H1 (cell line): ENCODE results near the gene KCNA5. TPM values are rescaled to one million over a fixed set of nuclear protein-coding genes. Genes with fewer than 3 reads are reported as not detected.

Source experiments
- CTCF ChIA-PET: fragments of 300-600 bp; sonication (Branson Sonifier 250); formaldehyde crosslinking; loops from one replicate; lab custom pipeline; 2021; ENCODE audit not compliant: partially characterized antibody; lab: Charles Lee
- POLR2A ChIA-PET: fragments of 300-600 bp; sonication (Branson Sonifier 250); formaldehyde crosslinking; loops from one replicate; lab custom pipeline; 2021; ENCODE audit warnings: inconsistent platforms; ENCODE audit not compliant: partially characterized antibody; lab: Charles Lee
- DNase-seq, 2 experiments: peaks; one replicate each; pipeline versions ENCODE4 v3.0.0 to v3.0.0-alpha.2; 2010 to 2022; ENCODE audit warnings: low spot score in 2 of 2, low read depth in 1 of 2, mixed read lengths in 1 of 2
- FAIRE-seq: peaks from 2 replicates; lab custom pipeline; 2011; peaks lifted over from hg19 to GRCh38; lab: Jason Lieb, UNC
- H2AFZ ChIP-seq: 2 replicates; pipeline ENCODE4 v1.8.1; 2012; ENCODE audit warnings: low read length, inconsistent platforms
- H2AK5ac ChIP-seq: 2 replicates; pipeline ENCODE4 v1.6.1; 2013; ENCODE audit warnings: low read depth, low read length
- H2BK120ac ChIP-seq: replicated peaks from 2 replicates; pipeline ENCODE3; 2013; ENCODE audit warnings: low read depth, low read length, inconsistent platforms
- H2BK12ac ChIP-seq: 2 replicates; pipeline ENCODE4 v1.6.1; 2013; ENCODE audit warnings: low read depth, low read length
- H2BK15ac ChIP-seq: 2 replicates; pipeline ENCODE4 v1.6.1; 2013; ENCODE audit warnings: low read length
- H2BK20ac ChIP-seq: 2 replicates; pipeline ENCODE4 v1.6.1; 2013; ENCODE audit warnings: low read length
- H2BK5ac ChIP-seq: 2 replicates; pipeline ENCODE4 v1.6.1; 2013; ENCODE audit warnings: low read depth, low read length
- H3K14ac ChIP-seq: 2 replicates; pipeline ENCODE4 v1.6.1; 2013; ENCODE audit warnings: inconsistent platforms; ENCODE audit not compliant: insufficient read length
- H3K18ac ChIP-seq: 2 replicates; pipeline ENCODE4 v1.6.1; 2013; ENCODE audit warnings: low read length; ENCODE audit errors: extremely low read depth
- H3K23ac ChIP-seq: 2 replicates; pipeline ENCODE4 v1.6.1; 2013; ENCODE audit warnings: inconsistent platforms; ENCODE audit not compliant: insufficient read length
- H3K23me2 ChIP-seq: 2 replicates; pipeline ENCODE4 v1.6.1; 2013; ENCODE audit warnings: low read depth, low read length
- H3K27ac ChIP-seq: 2 replicates; pipeline ENCODE4 v1.6.1; 2011; ENCODE audit warnings: low read depth, low read length, inconsistent platforms
- H3K27me3 ChIP-seq, 4 experiments: replicated peaks in 1 of 4; 1 replicate in 1 of 4; 2 replicates in 3 of 4; pipeline versions ENCODE4 v1.6.1 to v1.8.1; 2011 to 2013; ENCODE audit warnings: low read length in 3 of 4, mild to moderate bottlenecking in 3 of 4, inconsistent platforms in 2 of 4, mixed read lengths in 2 of 4, moderate library complexity in 1 of 4; ENCODE audit not compliant: control insufficient read depth in 3 of 4, insufficient read depth in 3 of 4; ENCODE audit errors: extremely low read depth in 1 of 4
- H3K36me3 ChIP-seq, 4 experiments: 2 replicates each; pipeline versions ENCODE4 v1.6.1 to v1.8.1; 2011 to 2013; ENCODE audit warnings: mild to moderate bottlenecking in 4 of 4, low read length in 3 of 4, moderate library complexity in 2 of 4, control low read depth in 1 of 4, inconsistent platforms in 1 of 4; ENCODE audit not compliant: insufficient read depth in 4 of 4, control insufficient read depth in 2 of 4
- H3K4ac ChIP-seq: replicated peaks from 2 replicates; pipeline ENCODE3; 2013; ENCODE audit warnings: low read length, low read depth, mixed read lengths, inconsistent platforms; ENCODE audit not compliant: insufficient read length
- H3K4me1 ChIP-seq, 4 experiments: replicated peaks in 1 of 4; 1 replicate in 1 of 4; 2 replicates in 3 of 4; pipeline versions ENCODE4 v1.6.1 to v1.8.1; 2011 to 2013; ENCODE audit warnings: low read length in 3 of 4, inconsistent platforms in 2 of 4, mixed read lengths in 1 of 4; ENCODE audit not compliant: insufficient read depth in 4 of 4, control insufficient read depth in 3 of 4
- H3K4me2 ChIP-seq, 2 experiments: 2 replicates each; pipeline versions ENCODE4 v1.6.1 to v1.8.1; 2011 to 2013; ENCODE audit warnings: low read depth in 2 of 2, low read length in 2 of 2, control low read depth in 1 of 2, inconsistent platforms in 1 of 2, mild to moderate bottlenecking in 1 of 2; ENCODE audit not compliant: insufficient read depth in 1 of 2
- H3K4me3 ChIP-seq, 4 experiments: fragments of 200-600, 300-600 bp in 1 of 4; sonication (generic), shearing (Covaris generic), sonication (Bioruptor Twin) in 1 of 4; 2 replicates each; pipeline versions ENCODE4 v1.5.1 to v1.8.1; 2011 to 2016; ENCODE audit warnings: low read length in 4 of 4, low read depth in 3 of 4, control low read depth in 2 of 4, inconsistent platforms in 2 of 4, mild to moderate bottlenecking in 2 of 4, mixed read lengths in 1 of 4, moderate library complexity in 1 of 4; ENCODE audit not compliant: insufficient read depth in 2 of 4; ENCODE audit errors: extremely low read depth in 1 of 4
- H3K56ac ChIP-seq: replicated peaks from 2 replicates; pipeline ENCODE3; 2013; ENCODE audit warnings: low read depth, mild to moderate bottlenecking, mixed read lengths, low read length, inconsistent platforms; ENCODE audit not compliant: insufficient read length
- H3K79me1 ChIP-seq: 2 replicates; pipeline ENCODE4 v1.6.1; 2013; ENCODE audit warnings: low read depth, low read length, control low read depth
- H3K79me2 ChIP-seq, 2 experiments: 2 replicates each; pipeline versions ENCODE4 v1.6.1 to v1.8.1; 2012 to 2013; ENCODE audit warnings: low read length in 2 of 2, mild to moderate bottlenecking in 2 of 2, inconsistent platforms in 1 of 2; ENCODE audit not compliant: insufficient read depth in 2 of 2, control insufficient read depth in 1 of 2
- H3K9ac ChIP-seq, 4 experiments: replicated peaks in 1 of 4; 1 replicate in 1 of 4; 2 replicates in 3 of 4; pipeline versions ENCODE4 v1.6.1 to v1.8.1; 2011 to 2013; ENCODE audit warnings: low read depth in 3 of 4, low read length in 3 of 4, control low read depth in 2 of 4, mild to moderate bottlenecking in 2 of 4, moderate library complexity in 2 of 4, inconsistent platforms in 1 of 4; ENCODE audit errors: extremely low read depth in 1 of 4
- H3K9me3 ChIP-seq, 2 experiments: 2 replicates each; pipeline versions ENCODE4 v1.6.1 to v1.8.1; 2012 to 2013; ENCODE audit warnings: mild to moderate bottlenecking in 2 of 2, moderate library complexity in 2 of 2, control low read depth in 1 of 2, inconsistent platforms in 1 of 2, low read depth in 1 of 2, low read length in 1 of 2, mixed read lengths in 1 of 2; ENCODE audit not compliant: insufficient read depth in 2 of 2
- H4K20me1 ChIP-seq, 2 experiments: replicated peaks in 1 of 2; 2 replicates each; pipeline versions ENCODE3 to v1.8.1; 2011 to 2013; ENCODE audit warnings: inconsistent platforms in 2 of 2, low read length in 2 of 2, mild to moderate bottlenecking in 1 of 2; ENCODE audit not compliant: insufficient read depth in 2 of 2, control insufficient read depth in 1 of 2
- H4K5ac ChIP-seq: 2 replicates; pipeline ENCODE4 v1.6.1; 2013; ENCODE audit warnings: low read length, low read depth, mixed read lengths, inconsistent platforms; ENCODE audit not compliant: insufficient read length
- H4K8ac ChIP-seq: 2 replicates; pipeline ENCODE4 v1.8.0; 2013; ENCODE audit warnings: mild to moderate bottlenecking, moderate library complexity, low read length, inconsistent platforms; ENCODE audit not compliant: insufficient read depth; ENCODE audit errors: extremely low read depth
- H4K91ac ChIP-seq: replicated peaks from 2 replicates; pipeline ENCODE3; 2013; ENCODE audit warnings: low read length, mixed read lengths, inconsistent platforms; ENCODE audit not compliant: insufficient read length
- CBX5 ChIP-seq: fragments of 300-800, 300-1000 bp; sonication (generic); IDR thresholded peaks from 2 replicates; pipeline ENCODE4 v1.7.1; 2016; ENCODE audit warnings: antibody characterized with exemption, low read length, low read depth
- KDM1A ChIP-seq: fragments of 200-600, 300-600 bp; sonication (generic); IDR thresholded peaks from 2 replicates; pipeline ENCODE4 v1.7.1; 2016; ENCODE audit warnings: mild to moderate bottlenecking, low read length, borderline replicate concordance
- PHF8 ChIP-seq: fragments of 200-600 bp; sonication (generic); conservative IDR thresholded peaks from 2 replicates; pipeline ENCODE4 v1.7.1; 2012; ENCODE audit warnings: low read depth, mild to moderate bottlenecking, inconsistent platforms, low read length, moderate library complexity
- SIX5 ChIP-seq: IDR thresholded peaks from 2 replicates; pipeline ENCODE4 v1.6.1; 2011; ENCODE audit warnings: mild to moderate bottlenecking, low read depth, low read length
- WGBS, 2 experiments: shearing (Covaris generic) in 1 of 2; methylation state at CpG; one replicate each; pipeline versions ENCODE4 v1.1.6 to v1.1.7; 2013 to 2015; ENCODE audit warnings: low lambda C conversion rate in 2 of 2, mixed read lengths in 2 of 2, inconsistent platforms in 1 of 2, low coverage in 1 of 2, missing lambda C conversion rate in 1 of 2; ENCODE audit not compliant: insufficient replicate concordance in 2 of 2, insufficient coverage in 1 of 2, insufficient read length in 1 of 2; ENCODE audit errors: extremely low coverage in 1 of 2, missing lambda C conversion rate in 1 of 2; 5-methylcytosine and 5-hydroxymethylcytosine counted together
- polyA plus RNA-seq, 7 experiments: library from polyadenylated mRNA; depleted of rRNA in 3 of 7; stranded (reverse) in 5 of 7; unstranded in 2 of 7; fragments of >200 nt in 5 of 7; fragments of 200-250 nt in 2 of 7; gene quantifications; 1 replicate in 5 of 7; 2 replicates in 1 of 7; 4 replicates in 1 of 7; pipeline versions ENCODE4 v1.2.1 to v1.2.3, GENCODE V29; 2011 to 2013; ENCODE audit warnings: missing spikeins in 2 of 7, mixed read lengths in 2 of 7
- total RNA-seq: library from RNA; stranded (reverse); fragmentation: NEBNext Ultra II Directional; extraction: Animal tissue kit (Norgen Biotek cat#: 25700); gene quantifications from 2 replicates; pipeline ENCODE4 v1.2.1, GENCODE V29; 2021
- TF ChIP-seq, protein P1 (sequence below): IDR thresholded peaks from 2 replicates; pipeline ENCODE4 v1.6.1; 2012; ENCODE audit warnings: inconsistent platforms

Gene KCNA5
- total and polyA plus RNA-seq, 2 of the 8 experiments (the other 6 are each of a cell fraction or from before 2014, with no cell fraction given) = 0.20 to 0.29 TPM

- no peak overlapping the region for H2AFZ ChIP-seq
- CTCF ChIA-PET = interaction anchor here (0.8 to 11.1 kb wide), 8 partner anchors 13 to 170 kb away, joined by 3 to 167 read pairs (median 3); no protein-coding TSS in a partner anchor
- H3K9ac ChIP-seq = no peak overlapping the region
- no peak overlapping the region for H2BK120ac ChIP-seq
- peaks cover 0 to 1% (median 0%) of the 10 kb centered on the region in 4 experiments; a peak in 2 of 7 replicates for H3K27me3 ChIP-seq
- H4K20me1 ChIP-seq = no peaks in the 10 kb centered on the region
- no peak overlapping the region for H3K27ac ChIP-seq
- no peak overlapping the region for H2AK5ac ChIP-seq
- FAIRE-seq (no peak), DNase-seq (no peak)
- peaks cover 0 to 3% of the 10 kb centered on the region in 2 experiments; a peak in 1 of 4 replicates for H3K9me3 ChIP-seq
- no peak overlapping the region for H2BK20ac ChIP-seq
- H3K4me1 ChIP-seq = peaks cover 0 to 4% (median 0%) of the 10 kb centered on the region in 4 experiments; a peak in 2 of 7 replicates
- no peaks in the 10 kb centered on the region for H3K79me1 ChIP-seq
- no peak overlapping the region for H4K5ac ChIP-seq
- H3K4me3 ChIP-seq = no peak overlapping the region
- H3K36me3 ChIP-seq = no peaks in the 10 kb centered on the region
- no peak for TF ChIP-seq KDM1A
- TF ChIP-seq PHF8 = no peak
- no peak for TF ChIP-seq SIX5
- TF ChIP-seq, protein P1, sequence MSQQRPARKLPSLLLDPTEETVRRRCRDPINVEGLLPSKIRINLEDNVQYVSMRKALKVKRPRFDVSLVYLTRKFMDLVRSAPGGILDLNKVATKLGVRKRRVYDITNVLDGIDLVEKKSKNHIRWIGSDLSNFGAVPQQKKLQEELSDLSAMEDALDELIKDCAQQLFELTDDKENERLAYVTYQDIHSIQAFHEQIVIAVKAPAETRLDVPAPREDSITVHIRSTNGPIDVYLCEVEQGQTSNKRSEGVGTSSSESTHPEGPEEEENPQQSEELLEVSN = no peak
- no peak for TF ChIP-seq CBX5
- no peak overlapping the region for H2BK5ac ChIP-seq
- H3K18ac ChIP-seq = 0 out of 2 replicates have a peak overlapping the region, but pooled peaks have one; percentile 48
- H3K23me2 ChIP-seq = no peaks in the 10 kb centered on the region
- no peak overlapping the region for H4K8ac ChIP-seq
- no peak overlapping the region for H3K56ac ChIP-seq
- no peak overlapping the region for H4K91ac ChIP-seq
- H3K23ac ChIP-seq = no peak overlapping the region
- POLR2A ChIA-PET = interaction anchor here (0.6 to 1.5 kb wide), 5 partner anchors 8 to 87 kb away, joined by 3 to 5 read pairs (median 3); partner anchors contain the start of gene KCNA5
- no peak overlapping the region for H2BK15ac ChIP-seq
- 50% methylated on average over 4 of the region's 4 CpGs; no CpG with 5 or more reads in 1 of the 2 experiments for WGBS, 2 experiments
- H3K14ac ChIP-seq = no peak overlapping the region
- H2BK12ac ChIP-seq = no peak overlapping the region
- H3K79me2 ChIP-seq = no peaks in the 10 kb centered on the region
- no peak overlapping the region for H3K4ac ChIP-seq
- no peak overlapping the region for H3K4me2 ChIP-seq
These were observed 16.4 kb upstream of the KCNA5 start for GRCh38 chr12:5027046-5027821.
